Hippocampal formation (tissue), 2 donors: ENCODE results near the gene ARPC4.
A peak's percentile ranks its signal among the peaks of the same experiment; 100 is the strongest.
"Not testable (repeated sequence)": the region's sequence is repeated elsewhere in the genome, so short reads cannot be mapped to it uniquely, and the experiment has no call there.

Experiments used
- DNase-seq, 2 donors: peaks; one replicate each; lab custom pipeline; 2025; lab: John Stamatoyannopoulos, UW

The ARPC4 gene

GRCh38 chr3:9825451-9826040, 32.7 kb downstream of the ARPC4 start:
- no peak for DNase-seq

DNA sequence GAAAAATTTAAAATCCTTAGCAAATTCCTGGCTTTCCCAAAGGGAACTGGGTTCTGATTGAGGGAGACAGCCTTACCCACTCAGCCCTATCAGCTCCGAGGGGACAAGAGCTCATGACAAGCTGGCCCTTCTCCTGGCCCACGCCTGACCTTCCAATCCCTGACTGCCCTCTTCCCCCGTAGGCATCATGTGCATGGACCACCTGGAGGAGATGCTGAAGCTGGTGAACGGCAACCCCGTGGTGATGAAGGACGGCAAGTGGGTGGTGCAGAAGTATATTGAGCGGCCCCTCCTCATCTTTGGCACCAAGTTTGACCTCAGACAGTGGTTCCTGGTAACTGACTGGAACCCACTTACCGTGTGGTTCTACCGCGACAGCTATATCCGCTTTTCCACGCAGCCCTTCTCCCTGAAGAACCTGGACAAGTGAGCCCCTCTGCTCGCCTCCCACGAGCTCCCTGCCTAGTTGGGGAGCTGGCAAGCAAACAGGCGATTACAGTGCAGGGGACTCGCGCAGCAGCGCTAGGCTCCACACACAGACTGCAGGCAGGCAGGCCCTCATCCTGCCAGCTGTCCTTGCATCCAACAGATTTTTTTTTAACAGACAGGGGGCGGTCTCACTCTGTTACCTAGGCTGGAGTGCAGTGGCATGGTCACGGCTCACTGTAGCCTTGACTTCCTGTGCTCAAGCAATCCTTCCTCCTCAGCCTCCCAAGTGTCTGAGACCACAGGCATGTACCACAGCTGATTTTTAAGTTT, 34.1 kb downstream of the ARPC4 start:
- no peak for DNase-seq

DNA sequence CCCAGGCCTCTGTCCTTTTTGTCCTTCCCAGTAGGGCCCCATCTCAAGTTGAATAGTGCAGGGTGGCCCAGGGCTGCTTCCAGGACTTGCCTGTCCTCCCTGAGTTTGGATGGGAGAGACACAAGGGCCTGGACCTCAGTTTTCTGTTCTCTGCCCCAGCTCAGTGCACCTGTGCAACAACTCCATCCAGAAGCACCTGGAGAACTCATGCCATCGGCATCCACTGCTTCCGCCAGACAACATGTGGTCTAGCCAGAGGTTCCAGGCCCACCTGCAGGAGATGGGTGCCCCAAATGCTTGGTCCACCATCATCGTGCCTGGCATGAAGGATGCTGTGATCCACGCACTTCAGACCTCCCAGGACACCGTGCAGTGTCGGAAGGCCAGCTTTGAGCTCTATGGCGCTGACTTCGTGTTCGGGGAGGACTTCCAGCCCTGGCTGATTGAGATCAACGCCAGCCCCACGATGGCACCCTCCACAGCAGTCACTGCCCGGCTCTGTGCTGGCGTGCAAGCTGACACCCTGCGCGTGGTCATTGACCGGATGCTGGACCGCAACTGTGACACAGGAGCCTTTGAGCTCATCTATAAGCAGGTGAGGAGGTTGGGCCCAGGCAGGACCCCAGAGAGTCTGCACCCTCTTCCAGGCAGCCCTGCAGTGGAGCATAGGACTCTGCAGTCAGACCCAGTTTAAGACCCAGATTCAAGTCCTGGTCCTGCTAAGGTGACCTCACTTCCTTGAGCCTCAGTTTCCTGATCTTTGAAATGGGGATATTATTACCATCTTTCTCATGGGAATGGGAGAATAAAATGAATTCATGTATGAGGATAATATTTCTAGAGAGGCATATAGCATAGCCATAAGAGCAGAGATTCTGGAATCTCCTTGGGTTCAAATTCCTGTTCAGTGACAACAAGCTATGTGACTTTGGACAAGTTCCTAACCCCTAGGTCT, 36.2 kb downstream of the ARPC4 start:
- no peak for DNase-seq

DNA sequence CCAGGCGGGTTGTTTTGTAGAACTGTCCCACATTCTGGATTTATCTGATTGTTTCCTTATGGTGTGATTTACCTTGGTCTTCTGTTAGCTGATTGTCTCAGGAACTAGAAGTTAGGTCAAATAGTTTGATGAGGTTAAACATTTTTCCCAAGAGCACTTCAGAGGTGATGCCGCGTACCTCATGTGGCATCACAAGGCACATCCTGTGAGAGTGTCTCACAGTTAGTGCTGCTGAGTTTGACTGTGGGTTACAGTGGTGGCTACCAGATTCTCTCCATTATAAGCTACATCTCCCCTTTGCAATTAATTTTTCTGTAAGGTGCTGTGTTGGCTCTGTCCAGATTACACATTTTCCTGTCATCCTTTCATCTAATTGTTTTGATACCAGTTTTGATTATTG, 38.4 kb downstream of the ARPC4 start:
- DNase-seq: no peak

- DNase-seq: no peak
Measured at GRCh38 chr3:9833078-9833477, 40.2 kb downstream of the ARPC4 start.

- DNase-seq: no peak
Measured at GRCh38 chr3:9834520-9835380, 41.9 kb downstream of the ARPC4 start.

- DNase-seq: no peak
Measured at GRCh38 chr3:9837701-9838582, 45.1 kb downstream of the ARPC4 start.

DNA sequence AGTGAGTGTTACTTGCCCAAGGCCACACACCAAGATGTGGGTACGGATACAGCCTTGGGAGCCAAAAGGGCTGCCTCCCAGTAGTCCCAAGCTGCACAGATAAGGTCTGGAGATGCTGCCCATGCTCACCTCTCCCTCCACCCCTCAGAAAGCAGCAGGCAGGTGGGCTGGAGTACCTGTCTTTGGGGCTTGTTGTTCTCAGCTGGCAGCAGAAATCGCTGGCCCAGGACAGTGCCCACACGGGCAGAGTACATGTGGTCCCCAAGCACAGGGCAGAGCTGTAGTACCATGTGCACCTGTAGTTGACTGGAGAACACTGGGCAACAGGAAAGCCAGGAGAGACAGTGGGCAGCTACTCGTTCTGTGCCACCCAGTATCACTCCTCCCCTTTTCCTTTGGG, 46.0 kb downstream of the ARPC4 start:
- DNase-seq: no peak

DNA sequence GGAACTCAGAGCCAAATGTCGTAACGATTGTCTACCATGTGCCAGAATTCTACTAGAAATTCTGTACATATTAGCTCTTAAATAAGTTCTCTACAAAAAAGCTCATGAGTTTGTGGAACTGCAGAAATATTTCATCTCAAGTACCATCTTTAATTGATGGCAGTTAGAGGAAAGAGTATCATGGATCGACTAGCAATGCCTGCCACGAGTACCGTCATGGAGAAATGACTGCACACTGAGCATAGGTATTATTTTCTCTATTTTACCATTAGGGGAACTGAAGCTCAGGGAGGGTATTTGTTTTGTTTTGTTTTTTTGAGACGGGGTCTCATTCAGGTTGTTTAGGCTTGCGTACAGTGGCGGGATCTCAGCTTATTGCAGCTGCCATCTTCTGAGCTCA, 48.1 kb downstream of the ARPC4 start:
- no peak for DNase-seq

GRCh38 chr3:9843715-9844438, 51.0 kb downstream of the ARPC4 start, which contains the start of gene RPUSD3:
TSS of gene RPUSD3 (minus strand) at chr3:9844008. CDS start at chr3:9843990, 18 bp downstream.
- peak; percentile 95 to 98 for DNase-seq

DNA sequence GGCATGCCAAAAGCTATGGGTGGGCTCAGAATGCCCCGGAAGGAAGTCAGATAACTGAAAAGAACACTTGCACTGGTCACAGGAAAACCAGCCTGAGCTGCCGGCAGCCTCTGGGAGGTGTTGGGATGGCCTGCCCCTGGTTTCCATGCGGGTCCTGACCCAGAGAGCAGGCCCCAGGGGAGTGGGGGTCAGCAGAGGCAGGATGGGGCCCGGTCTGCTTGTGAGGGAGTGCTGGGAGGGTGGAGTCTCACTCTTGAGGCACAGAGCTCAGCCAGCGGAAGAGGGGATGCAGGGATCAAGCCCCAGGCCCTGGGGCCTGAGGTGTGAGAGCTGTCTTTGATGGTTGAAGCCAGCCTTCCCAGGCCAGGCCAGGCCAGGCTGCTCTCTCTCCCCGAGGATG, 53.3 kb downstream of the ARPC4 start:
- DNase-seq: no peak

GRCh38 chr3:9846931-9847488, 54.1 kb downstream of the ARPC4 start:
- DNase-seq: no peak

- DNase-seq: not testable (repeated sequence)
Measured at GRCh38 chr3:9847870-9848269, 55.0 kb downstream of the ARPC4 start.

DNA sequence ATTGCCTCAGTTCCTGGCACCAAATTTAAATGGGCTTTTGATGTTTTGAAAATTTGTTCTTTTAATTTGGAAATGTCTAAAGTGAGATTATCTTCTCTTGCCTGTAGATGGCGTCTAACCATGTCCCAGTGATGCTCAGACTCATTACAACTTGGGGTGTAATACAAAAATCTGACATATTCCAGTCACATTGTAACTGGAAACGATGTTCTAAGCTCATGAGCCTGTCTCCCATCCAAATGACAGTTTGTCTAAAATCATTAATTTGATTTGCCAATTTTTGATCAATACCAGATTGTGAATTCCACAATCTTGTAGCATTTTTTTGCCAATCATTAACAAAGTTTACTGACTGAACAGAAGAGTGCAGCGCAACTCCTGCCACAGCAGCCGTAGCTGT, 56.0 kb downstream of the ARPC4 start:
- DNase-seq: peak in 1 of 2 donors; percentile 49

DNA sequence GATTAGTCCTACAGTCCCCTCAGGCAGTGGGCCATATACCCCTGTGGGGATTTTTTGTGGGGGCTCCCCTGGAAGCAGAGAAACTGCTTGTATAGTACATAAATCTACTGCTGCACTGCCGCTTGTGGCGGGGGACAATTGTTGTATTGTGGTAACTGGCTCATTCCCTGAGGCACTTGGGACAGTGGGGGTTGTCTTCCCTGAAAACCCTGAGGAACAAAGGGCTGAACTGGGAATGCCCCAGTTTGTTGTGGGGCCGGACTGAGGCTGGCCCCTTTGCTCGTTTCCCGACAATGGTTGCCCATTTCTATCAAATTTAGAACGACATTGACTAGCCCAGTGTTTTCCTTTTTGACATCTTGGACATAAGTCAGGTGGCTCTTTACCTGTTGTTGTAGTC, 58.5 kb downstream of the ARPC4 start:
- DNase-seq: not testable (repeated sequence)

- not testable (repeated sequence) for DNase-seq
Measured at GRCh38 chr3:9851926-9852325, 59.0 kb downstream of the ARPC4 start.

DNA sequence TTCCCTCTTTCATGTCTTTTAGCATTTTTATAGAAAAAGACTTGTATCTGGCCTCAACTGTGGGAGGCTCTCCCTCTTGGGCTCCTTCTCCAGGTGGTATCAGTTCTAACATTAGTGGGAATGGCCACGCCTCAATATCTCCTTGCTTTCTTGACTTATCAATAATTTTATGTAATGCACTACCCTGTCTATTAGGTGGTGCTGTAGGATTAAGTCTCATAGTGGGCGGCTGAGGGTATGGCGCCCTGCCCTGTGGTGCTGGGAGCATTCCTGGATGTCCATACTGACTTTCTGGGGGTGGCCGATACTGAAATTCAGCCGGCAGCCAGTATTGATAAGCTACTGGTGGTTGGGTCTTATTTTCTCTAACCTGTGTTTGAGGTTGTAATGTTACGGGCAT, 59.6 kb downstream of the ARPC4 start:
- DNase-seq: no peak

- DNase-seq: not testable (repeated sequence)
Measured at GRCh38 chr3:9854291-9854940, 61.5 kb downstream of the ARPC4 start.

DNA sequence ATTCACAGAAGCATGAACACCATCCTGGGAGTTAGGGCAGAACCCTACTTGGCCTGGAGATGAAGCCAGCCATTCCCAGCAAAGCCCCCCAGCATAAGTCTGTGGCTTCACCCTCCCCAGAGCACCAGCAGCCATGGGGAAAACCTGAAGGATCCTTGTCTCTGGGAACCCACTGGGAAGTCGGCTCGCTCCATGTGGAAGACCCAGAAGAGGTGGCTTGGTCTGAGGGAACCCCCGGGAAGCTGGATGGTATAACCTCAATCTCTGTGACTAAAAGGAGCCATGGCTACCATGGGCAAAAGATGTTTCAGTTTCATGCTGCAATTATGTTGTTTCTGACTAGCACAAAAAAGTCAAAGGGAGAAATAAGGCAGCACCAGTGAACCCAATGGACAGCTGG, 62.7 kb downstream of the ARPC4 start:
- no peak for DNase-seq
